H1 (cell line): Measurements from ENCODE around the gene CEP41. TPM values are rescaled to one million over a fixed set of nuclear protein-coding genes. Genes with fewer than 3 reads are reported as not detected.

Source experiments
- JUN ChIP-seq: IDR thresholded peaks from 2 replicates; pipeline ENCODE4 v1.6.1; 2011; ENCODE audit warnings: low read depth, mild to moderate bottlenecking, improper control_type of control experiment, low read length
- PHF8 ChIP-seq: fragments of 200-600 bp; sonication (generic); conservative IDR thresholded peaks from 2 replicates; pipeline ENCODE4 v1.7.1; 2012; ENCODE audit warnings: low read depth, mild to moderate bottlenecking, inconsistent platforms, low read length, moderate library complexity
- polyA plus RNA-seq, 7 experiments: library from polyadenylated mRNA; depleted of rRNA in 3 of 7; stranded (reverse) in 5 of 7; unstranded in 2 of 7; fragments of >200 nt in 5 of 7; fragments of 200-250 nt in 2 of 7; gene quantifications; 1 replicate in 5 of 7; 2 replicates in 1 of 7; 4 replicates in 1 of 7; pipeline versions ENCODE4 v1.2.1 to v1.2.3, GENCODE V29; 2011 to 2013; ENCODE audit warnings: missing spikeins in 2 of 7, mixed read lengths in 2 of 7
- total RNA-seq: library from RNA; stranded (reverse); fragmentation: NEBNext Ultra II Directional; extraction: Animal tissue kit (Norgen Biotek cat#: 25700); gene quantifications from 2 replicates; pipeline ENCODE4 v1.2.1, GENCODE V29; 2021

The CEP41 gene
- total and polyA plus RNA-seq, 2 of the 8 experiments (the other 6 are each of a cell fraction or from before 2014, with no cell fraction given) = 9.3 to 12.8 TPM

DNA sequence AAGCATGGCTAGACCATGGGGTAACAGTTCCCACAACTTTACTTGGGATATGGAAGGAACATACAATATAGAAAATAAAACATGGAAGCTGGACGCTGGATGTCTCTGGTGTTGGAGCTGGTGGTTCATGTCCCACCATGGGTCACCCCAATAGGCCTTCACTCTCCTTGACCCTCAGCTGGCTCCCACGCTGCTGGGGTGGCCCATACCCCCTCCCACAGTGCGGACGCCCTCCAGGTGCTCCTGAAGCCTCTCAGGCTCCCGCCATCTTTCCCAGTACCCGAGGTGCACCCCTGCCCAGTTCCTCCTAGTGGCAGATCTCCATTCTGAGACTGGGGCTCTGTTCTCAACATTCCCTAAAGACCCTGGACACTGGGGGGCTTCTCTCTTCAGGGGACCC, 66.3 kb downstream of the CEP41 start (continued):
- TF ChIP-seq JUN = no peak
- TF ChIP-seq PHF8 = no peak
- TF ChIP-seq, all 59 proteins: peak for 0
